ENCODE measurements around the gene THSD4.

Gene THSD4

DNA sequence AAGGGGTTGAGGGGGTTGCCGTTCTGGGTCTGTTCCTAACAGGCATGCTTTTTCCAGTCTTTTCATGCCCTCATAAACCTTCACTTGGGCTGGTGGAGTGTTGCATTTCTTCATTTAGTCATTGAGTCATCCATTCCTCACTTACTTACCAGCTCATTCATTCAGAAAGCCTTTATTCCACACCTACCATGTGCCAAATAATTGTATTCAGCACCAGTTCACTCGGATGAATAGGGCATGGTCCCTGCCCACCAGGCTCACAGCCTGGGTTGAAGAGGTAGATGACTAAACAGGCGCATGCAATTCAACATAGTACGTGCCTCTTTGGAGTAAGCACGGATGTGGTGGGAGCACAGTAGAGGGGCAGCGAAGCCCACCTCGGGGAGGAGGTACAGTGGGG is 35.1 kb upstream of the THSD4 start:
- TF ChIP-seq, protein P1, sequence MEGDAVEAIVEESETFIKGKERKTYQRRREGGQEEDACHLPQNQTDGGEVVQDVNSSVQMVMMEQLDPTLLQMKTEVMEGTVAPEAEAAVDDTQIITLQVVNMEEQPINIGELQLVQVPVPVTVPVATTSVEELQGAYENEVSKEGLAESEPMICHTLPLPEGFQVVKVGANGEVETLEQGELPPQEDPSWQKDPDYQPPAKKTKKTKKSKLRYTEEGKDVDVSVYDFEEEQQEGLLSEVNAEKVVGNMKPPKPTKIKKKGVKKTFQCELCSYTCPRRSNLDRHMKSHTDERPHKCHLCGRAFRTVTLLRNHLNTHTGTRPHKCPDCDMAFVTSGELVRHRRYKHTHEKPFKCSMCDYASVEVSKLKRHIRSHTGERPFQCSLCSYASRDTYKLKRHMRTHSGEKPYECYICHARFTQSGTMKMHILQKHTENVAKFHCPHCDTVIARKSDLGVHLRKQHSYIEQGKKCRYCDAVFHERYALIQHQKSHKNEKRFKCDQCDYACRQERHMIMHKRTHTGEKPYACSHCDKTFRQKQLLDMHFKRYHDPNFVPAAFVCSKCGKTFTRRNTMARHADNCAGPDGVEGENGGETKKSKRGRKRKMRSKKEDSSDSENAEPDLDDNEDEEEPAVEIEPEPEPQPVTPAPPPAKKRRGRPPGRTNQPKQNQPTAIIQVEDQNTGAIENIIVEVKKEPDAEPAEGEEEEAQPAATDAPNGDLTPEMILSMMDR (IDR thresholded peaks at IDR 0.05), result no peak

- TF ChIP-seq, protein P1 (IDR thresholded peaks at IDR 0.05), result no peak
Measured at GRCh38 chr15:71080705-71081104, 34.6 kb upstream of the THSD4 start.

GRCh38 chr15:71082803-71083202 is 32.5 kb upstream of the THSD4 start:
- TF ChIP-seq, protein P1 (IDR thresholded peaks at IDR 0.05), result no peak

GRCh38 chr15:71083349-71083748 is 31.9 kb upstream of the THSD4 start:
- TF ChIP-seq, protein P1 (IDR thresholded peaks at IDR 0.05), result no peak

GRCh38 chr15:71084264-71084663 is 31.0 kb upstream of the THSD4 start:
- TF ChIP-seq, protein P1 (IDR thresholded peaks at IDR 0.05), result no peak

DNA sequence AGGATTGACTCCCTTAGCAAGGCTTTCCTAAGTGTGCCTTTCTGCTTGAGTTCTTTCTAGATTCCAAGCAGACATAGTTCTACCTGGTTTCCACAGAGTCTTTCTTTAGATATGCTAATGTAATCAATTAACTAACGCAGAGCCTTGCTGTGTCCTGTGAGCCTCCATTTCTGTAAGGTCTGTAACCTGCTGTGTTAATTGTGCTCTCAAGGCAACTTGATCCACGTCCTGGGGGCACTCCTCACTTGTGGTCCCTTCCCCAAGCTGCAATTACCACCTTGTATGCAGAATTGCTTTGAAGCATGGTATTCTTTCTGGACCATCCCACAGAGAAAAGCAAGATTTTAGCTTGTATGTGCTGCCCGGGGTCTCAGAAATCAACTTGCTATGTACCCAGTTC is 29.5 kb upstream of the THSD4 start:
- TF ChIP-seq, protein P1 (IDR thresholded peaks at IDR 0.05), result no peak

DNA sequence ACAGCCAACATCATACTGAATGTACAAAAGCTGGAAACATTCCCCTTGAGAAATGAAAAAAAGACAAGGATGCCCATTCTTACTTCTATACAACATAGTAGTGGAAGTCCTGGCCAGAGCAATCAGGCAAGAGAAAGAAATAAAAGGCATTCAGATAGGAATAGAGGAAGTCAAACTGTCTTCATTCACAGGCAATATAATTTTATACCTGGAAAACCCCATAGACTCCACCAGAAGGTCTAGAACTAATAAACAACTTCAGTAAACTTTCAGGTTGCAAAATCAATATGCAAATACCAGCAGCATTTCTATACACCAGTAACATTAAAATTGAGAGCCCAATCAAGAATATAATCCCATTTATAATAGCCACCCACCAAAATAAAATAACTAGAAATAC is 27.1 kb upstream of the THSD4 start:
- TF ChIP-seq, protein P1 (IDR thresholded peaks at IDR 0.05), result no peak

DNA sequence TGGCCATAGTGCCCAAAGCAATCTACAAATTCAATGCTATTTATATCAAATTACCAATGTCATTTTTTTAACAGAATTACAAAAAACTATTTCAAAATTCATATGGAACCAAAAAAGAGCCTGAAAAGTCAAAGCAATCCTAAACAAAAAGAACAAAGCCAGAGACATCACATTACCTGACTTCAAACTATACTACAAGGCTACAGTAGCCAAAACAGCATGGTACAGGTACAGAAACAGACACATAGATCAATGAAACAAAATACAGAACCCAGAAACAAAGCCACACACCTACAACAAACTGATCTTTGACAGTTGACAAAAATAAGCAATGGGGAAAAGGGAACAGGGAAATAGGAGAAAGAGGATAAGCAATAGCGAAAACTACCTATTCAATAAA is 26.6 kb upstream of the THSD4 start:
- TF ChIP-seq, protein P1 (IDR thresholded peaks at IDR 0.05), result no peak

All from LNCAP (cell line).